Activated T-cell treated with anti-CD3 and anti-CD28 coated beads for 24 hours (primary cell): ENCODE measurements around the gene CSAG3.
"Not testable (repeated sequence)": the region's sequence is repeated elsewhere in the genome, so short reads cannot be mapped to it uniquely, and the experiment has no call there.

Experiments
- DNase-seq: peaks from one replicate; pipeline ENCODE4 v3.0.0-alpha.2; 2020; ENCODE audit warnings: low read depth

CSAG3 gene

DNA sequence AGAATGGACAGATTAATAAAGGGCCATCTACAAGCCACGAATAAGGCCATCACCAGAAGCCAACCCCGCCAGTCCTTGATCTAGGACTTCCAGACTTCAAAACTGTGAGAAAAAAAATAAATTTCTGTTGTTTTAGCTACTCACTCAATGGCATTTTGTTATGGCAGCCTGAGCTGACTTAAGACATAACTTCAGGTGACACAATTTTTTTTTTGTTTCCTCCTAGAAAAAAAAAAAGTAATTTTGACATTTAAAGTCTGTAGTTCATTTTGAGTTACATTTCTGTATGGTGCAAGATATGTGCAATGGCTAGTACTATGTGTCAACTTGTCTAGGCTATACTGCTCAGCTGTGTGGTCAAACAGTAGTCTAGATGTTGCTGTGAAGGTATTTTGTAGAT, at the start of gene CSAG3:
Gene CSAG3, plus strand, starts transcription at position 301 of the 400 bp plus-strand sequence.
- DNase-seq = not testable (repeated sequence)

GRCh38 chrX:152713195-152713594, 45.8 kb upstream of the CSAG3 start:
- not testable (repeated sequence) for DNase-seq

DNA sequence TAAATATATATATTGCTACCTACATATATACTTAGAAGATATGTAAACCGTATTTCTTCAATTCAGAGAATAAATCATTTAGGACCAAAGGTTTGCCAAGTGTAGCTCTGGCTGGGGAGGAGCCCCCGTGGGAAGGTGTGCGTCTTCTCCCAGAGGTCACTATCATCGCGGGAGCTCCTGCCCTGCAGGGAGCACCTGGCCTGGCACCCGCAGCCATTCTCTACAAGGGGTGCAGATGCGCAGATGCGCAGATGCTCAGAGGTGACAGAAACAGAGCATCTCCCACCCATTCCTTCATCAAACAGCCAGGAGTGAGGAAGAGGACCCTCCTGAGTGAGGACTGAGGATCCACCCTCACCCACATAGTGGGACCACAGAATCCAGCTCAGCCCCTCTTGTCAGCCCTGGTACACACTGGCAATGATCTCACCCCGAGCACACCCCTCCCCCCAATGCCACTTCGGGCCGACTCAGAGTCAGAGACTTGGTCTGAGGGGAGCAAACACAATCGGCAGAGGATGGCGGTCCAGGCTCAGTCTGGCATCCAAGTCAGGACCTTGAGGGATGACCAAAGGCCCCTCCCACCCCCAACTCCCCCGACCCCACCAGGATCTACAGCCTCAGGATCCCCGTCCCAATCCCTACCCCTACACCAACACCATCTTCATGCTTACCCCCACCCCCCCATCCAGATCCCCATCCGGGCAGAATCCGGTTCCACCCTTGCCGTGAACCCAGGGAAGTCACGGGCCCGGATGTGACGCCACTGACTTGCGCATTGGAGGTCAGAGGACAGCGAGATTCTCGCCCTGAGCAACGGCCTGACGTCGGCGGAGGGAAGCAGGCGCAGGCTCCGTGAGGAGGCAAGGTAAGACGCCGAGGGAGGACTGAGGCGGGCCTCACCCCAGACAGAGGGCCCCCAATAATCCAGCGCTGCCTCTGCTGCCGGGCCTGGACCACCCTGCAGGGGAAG, 44.9 kb upstream of the CSAG3 start, which contains the start of gene MAGEA2B:
Gene MAGEA2B, plus strand, starts transcription at position 814 of the 973 bp plus-strand sequence. CDS start 2,479 bp downstream, outside the sequence.
- DNase-seq = not testable (repeated sequence)

- no peak for DNase-seq
These were observed 33.6 kb upstream of the CSAG3 start for GRCh38 chrX:152725409-152725808.

DNA sequence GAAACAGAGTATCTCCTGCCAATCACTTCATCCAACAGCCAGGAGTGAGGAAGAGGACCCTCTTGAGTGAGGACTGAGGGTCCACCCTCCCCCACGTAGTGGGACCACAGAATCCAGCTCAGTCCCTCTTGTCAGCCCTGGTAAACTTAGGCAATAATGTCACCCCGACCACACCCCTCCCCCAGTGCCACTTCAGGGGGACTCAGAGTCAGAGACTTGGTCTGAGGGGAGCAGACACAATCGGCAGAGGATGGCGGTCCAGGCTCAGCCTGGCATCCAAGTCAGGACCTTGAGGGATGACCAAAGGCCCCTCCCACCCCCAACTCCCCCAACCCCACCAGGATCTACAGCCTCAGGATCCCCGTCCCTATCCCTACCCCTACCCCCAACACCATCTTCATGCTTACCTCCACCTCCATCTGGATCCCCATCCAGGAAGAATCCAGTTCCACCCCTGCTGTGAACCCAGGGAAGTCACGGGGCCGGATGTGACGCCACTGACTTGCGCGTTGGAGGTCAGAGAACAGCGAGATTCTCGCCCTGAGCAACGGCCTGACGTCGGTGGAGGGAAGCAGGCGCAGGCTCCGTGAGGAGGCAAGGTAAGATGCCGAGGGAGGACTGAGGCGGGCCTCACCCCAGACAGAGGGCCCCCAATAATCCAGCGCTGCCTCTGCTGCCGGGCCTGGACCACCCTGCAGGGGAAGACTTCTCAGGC, 25.6 kb upstream of the CSAG3 start, which contains the start of the genes CSAG1 and MAGEA12:
Gene CSAG1, minus strand, starts transcription at position 461 of the 715 bp plus-strand sequence. CDS start 1,261 bp downstream, outside the sequence.
Gene MAGEA12, plus strand, starts transcription at position 497 of the 715 bp plus-strand sequence. CDS start 2,405 bp downstream, outside the sequence.
- no peak for DNase-seq

- not testable (repeated sequence) for DNase-seq
These were observed 24.7 kb upstream of the CSAG3 start for GRCh38 chrX:152734143-152734858.

GRCh38 chrX:152735101-152735500, 23.9 kb upstream of the CSAG3 start:
- DNase-seq = no peak

DNA sequence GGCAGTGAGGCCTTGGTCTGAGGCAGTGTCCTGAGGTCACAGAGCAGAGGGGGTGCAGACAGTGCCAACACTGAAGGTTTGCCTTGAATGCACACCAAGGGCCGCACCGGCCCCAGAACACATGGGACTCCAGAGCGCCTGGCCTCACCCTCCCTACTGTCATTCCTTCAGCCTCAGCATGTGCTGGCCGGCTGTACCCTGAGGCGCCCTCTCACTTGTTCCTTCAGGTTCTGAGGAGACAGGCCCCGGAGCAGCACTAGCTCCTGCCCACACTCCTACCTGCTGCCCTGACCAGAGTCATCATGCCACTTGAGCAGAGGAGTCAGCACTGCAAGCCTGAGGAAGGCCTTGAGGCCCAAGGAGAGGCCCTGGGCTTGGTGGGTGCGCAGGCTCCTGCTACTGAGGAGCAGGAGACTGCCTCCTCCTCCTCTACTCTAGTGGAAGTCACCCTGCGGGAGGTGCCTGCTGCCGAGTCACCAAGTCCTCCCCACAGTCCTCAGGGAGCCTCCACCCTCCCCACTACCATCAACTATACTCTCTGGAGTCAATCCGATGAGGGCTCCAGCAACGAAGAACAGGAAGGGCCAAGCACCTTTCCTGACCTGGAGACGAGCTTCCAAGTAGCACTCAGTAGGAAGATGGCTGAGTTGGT, 23.0 kb upstream of the CSAG3 start:
- no peak for DNase-seq

- DNase-seq = not testable (repeated sequence)
These were observed 22.5 kb upstream of the CSAG3 start for GRCh38 chrX:152736528-152736927.

DNA sequence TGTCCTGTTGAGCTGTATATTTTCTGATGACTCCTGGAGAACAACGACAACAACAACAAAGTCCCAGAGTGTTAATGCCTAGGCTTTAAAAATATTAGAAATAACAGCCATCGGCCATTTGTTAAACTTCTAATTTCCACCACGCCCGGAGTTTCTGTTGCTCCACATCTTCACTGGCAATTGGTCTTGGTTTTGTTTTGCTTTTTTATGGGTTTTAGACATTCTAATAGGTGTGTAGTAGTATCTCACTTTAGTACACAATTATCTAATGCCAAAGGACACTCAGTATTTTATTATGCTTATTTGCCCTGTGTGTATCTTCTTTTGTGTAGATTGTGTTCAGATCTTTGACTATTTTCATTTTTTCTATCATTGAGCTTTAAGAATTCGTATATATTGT, 20.5 kb upstream of the CSAG3 start:
- no peak for DNase-seq

DNA sequence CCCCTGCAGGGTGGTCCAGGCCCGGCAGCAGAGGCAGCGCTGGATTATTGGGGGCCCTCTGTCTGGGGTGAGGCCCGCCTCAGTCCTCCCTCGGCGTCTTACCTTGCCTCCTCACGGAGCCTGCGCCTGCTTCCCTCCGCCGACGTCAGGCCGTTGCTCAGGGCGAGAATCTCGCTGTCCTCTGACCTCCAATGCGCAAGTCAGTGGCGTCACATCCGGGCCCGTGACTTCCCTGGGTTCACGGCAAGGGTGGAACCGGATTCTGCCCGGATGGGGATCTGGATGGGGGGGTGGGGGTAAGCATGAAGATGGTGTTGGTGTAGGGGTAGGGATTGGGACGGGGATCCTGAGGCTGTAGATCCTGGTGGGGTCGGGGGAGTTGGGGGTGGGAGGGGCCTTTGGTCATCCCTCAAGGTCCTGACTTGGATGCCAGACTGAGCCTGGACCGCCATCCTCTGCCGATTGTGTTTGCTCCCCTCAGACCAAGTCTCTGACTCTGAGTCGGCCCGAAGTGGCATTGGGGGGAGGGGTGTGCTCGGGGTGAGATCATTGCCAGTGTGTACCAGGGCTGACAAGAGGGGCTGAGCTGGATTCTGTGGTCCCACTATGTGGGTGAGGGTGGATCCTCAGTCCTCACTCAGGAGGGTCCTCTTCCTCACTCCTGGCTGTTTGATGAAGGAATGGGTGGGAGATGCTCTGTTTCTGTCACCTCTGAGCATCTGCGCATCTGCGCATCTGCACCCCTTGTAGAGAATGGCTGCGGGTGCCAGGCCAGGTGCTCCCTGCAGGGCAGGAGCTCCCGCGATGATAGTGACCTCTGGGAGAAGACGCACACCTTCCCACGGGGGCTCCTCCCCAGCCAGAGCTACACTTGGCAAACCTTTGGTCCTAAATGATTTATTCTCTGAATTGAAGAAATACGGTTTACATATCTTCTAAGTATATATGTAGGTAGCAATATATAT, 5.0 kb upstream of the CSAG3 start, which contains the start of gene MAGEA2:
Gene MAGEA2, minus strand, starts transcription at position 157 of the 965 bp plus-strand sequence. CDS start 2,479 bp downstream, outside the sequence.
- not testable (repeated sequence) for DNase-seq

DNA sequence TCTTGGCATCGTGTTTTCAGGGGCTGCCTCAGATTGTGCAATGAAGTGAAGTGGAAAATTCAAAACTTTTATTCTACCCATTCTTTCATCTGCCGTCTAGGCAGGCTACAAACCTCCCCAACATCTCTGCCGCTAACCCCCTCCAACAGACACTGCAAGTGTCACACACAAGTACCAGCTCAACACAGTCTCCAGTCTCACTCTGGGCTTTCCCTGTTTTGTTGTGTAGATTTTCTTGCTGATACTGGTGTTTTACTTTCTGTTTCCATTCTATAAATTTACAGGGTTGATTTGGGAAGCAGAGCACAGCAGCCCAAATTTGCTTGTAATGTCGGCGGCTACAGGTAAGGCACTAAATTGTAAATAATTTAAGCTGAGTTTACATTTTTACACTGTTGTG, 4.1 kb upstream of the CSAG3 start:
- DNase-seq = not testable (repeated sequence)

DNA sequence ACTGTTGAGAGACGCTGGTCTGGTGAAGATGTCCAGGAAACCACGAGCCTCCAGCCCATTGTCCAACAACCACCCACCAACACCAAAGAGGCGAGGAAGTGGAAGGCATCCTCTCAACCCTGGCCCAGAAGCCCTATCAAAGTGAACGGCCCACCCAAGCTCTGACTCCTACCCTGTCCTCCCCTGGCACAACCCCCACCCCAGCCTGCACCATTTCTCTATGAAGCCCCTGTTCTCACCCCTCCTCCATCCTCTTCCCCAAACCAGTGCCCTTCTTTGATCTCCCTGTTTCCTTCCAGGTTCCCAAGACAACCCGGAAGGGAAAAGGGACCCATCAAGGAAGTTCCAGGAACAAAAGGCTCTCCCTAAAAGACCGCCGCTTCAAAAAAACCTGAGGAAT, 526 bp downstream of the CSAG3 start:
- not testable (repeated sequence) for DNase-seq

DNA sequence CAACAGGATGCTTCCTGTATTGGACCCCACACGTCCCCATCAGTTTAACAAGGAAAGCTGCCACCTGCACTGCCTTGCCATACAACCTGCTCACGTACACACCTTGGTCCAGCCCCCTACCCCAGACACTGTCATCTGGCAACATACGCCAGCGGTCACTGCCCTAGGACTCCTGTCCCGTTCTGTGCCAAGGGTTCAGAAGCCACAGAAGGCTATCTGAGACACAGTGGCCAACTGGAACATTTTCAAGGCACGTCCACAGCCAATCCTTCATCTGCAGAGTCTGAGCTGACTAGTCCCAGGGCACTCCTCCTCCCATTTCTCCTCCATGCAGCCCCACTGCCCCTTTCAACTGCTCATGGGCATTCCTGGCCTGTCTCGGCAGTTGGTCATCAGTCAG, 2.6 kb downstream of the CSAG3 start:
- DNase-seq = not testable (repeated sequence)

DNA sequence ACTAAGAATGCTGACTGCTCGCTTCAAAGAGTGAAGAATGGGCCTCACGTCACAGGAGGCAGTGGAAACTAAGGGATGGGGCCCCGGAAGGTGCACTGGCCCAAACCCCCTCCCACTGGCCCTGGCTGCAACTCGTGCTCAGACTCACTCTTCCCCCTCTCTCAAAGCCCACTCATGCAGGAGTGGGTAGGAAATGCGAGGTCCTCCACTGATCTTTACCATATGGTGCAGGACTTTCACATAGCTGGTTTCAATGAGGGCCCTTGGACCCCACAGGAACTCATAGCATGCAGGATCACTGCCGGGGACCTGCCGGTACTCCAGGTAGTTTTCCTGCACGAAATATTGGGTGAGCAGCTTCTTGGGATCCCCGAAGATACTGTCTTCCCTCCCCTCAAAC, 7.5 kb downstream of the CSAG3 start:
- not testable (repeated sequence) for DNase-seq

DNA sequence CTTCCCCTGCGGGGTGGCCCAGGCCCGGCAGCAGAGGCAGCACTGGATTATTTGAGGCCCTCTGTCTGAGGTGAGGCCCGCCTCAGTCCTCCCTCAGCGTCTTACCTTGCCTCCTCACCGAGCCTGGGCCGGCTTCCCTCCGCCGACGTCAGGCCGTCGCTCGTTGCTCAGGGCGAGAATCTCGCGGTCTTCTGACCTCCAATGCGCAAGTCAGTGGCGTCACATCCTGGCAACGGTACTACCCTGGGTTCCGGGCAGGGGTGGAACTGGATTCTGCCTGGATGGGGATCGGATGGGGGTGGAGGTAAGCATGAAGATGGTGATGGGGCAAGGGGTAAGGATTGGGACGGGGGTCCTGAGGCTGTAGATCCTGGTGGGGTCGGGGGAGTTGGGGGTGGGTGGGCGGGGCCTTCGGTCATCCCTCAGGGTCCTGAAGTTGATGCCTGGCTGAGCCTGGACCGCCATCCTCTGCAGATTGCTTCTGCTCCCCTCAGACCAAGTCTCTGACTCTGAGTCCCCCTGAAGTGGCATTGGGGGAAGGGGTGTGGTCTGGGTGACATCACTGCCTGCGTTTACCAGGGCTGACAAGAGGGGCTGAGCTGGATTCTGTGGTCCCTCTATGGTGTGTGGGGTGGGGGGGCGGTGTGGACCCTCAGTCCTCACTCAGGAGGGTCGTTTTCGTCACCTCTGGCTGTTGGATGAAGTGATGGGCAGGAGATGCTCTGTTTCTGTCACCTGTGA, 10.7 kb downstream of the CSAG3 start, which contains the start of gene MAGEA6:
Gene MAGEA6, minus strand, starts transcription at position 141 of the 741 bp plus-strand sequence. CDS start 2,039 bp downstream, outside the sequence.
- not testable (repeated sequence) for DNase-seq

GRCh38 chrX:152787062-152787461, 28.0 kb downstream of the CSAG3 start:
- DNase-seq = not testable (repeated sequence)

GRCh38 chrX:152798945-152799344, 39.9 kb downstream of the CSAG3 start:
- no peak for DNase-seq

GRCh38 chrX:152806035-152806434, 47.0 kb downstream of the CSAG3 start:
- DNase-seq = no peak
